GM19239 (cell line): Measurements from ENCODE around the gene LDLRAD3.

Source experiments
- DNase-seq: peaks from one replicate; pipeline ENCODE4 v3.0.0; 2011; ENCODE audit warnings: low spot score; ENCODE audit not compliant: insufficient read length
- FAIRE-seq: peaks from 2 replicates; lab custom pipeline; 2011; peaks lifted over from hg19 to GRCh38; lab: Jason Lieb, UNC

Gene LDLRAD3

GRCh38 chr11:36243641-36244040 is 299.8 kb downstream of the LDLRAD3 start:
- DNase-seq, result no peak
- no peak for FAIRE-seq

DNA sequence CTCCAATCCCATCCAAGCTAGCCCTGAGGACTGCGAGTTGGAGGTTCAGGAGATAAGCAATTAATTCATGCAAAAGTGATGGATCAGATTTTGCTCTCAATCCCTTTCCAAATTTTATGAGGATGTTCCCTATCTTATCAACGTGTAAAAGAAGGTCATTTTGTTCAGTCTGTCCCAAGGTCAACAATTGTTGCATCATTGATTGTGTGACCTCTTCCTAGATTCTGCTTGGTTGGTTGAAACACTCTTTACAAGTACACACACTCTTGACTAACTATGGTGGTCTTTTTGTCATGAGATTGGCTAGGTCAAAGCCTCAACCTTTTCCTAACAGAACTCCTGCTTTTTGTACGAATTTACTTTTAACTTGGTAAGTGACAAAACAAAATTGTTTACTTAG is 303.6 kb downstream of the LDLRAD3 start:
- FAIRE-seq, result no peak
- DNase-seq, result no peak

DNA sequence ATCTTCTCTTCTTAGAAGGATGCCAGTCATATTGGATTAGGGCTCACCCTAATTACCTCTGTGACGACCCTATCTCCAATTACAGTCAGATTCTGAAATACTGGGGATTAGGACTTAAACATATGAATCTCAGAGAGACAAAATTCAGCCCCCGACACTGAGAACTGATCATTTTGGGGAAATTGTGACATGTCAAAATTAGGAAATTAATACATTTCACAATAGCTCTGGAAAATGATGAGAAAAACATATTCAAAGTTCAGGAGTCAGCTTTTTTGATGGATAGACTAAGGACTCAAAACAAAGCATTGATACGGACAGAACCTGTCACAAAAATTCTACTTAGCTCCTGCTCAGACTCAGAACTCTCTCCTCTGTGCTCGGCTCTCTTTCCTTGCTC is 304.6 kb downstream of the LDLRAD3 start:
- FAIRE-seq, result no peak

GRCh38 chr11:36249246-36249645 is 305.4 kb downstream of the LDLRAD3 start:
- DNase-seq, result no peak
- no peak for FAIRE-seq

More for the DNA sequence above, 304.6 kb downstream of the LDLRAD3 start:
- no peak for DNase-seq

GRCh38 chr11:36251823-36252222 is 308.0 kb downstream of the LDLRAD3 start:
- DNase-seq, result no peak
- no peak for FAIRE-seq

DNA sequence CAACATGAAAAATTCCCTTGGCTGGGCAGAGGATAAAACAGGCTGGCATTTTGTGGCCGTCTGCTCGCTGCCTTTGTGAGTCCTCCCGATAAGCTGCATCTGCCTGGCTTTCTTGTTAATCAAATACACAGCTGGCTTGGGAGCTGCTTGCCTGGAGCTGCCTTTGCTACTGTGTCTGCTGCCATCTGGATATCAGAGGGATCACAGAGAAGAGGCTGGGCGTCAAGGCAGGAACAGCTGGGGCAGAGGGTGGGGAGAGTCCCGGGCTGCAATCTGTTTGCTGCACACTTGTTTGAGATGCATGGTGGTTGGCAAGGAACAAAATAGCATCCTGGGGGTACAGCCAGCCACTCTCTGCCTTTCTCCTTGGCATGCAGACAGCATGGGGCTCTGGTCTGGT is 309.4 kb downstream of the LDLRAD3 start:
- FAIRE-seq, result no peak
- DNase-seq, result no peak

GRCh38 chr11:36254713-36255112 is 310.9 kb downstream of the LDLRAD3 start:
- DNase-seq (no peak), FAIRE-seq (no peak)

DNA sequence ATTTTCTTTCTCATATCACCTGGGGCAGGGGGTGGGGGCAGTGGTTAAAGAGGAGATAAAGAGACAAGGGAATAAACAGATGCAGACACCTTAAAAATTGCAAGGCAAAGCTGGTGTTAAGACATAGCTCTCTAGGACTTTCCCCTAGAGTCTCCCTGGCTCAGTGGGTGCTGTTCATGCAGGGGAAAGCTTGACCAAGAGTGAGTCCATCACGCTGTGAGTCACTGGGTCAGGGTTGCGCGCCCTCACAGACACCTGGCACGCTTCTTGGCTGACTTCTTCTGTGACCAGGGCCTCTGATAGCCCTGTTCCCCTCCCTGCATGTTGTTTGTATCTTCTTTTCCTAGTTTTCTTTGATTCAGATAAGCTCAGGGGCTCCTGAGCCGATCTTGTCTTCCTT is 313.5 kb downstream of the LDLRAD3 start:
- FAIRE-seq (no peak), DNase-seq (no peak)

- FAIRE-seq, result no peak
Observed at GRCh38 chr11:36258730-36259360, 315.0 kb downstream of the LDLRAD3 start.

DNA sequence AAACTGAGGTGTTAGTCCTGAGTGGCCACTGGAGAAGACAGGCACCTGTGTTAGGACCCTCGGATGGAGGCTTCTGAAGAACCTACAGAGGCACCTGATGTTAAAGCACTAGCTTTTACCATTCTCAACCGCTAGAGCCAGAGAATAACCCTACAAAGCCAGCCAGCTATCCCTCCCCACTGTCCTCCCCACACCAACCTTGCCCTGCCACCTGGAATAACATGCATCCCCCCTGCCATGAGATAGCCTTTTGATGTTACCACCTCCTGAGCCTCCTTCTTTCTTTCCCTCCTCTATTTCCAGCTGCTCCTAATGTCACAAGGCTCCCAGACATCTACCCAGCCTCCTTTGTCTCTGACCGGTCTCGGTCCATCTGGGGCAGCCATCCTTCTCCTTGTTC is 317.2 kb downstream of the LDLRAD3 start:
- FAIRE-seq (no peak), DNase-seq (no peak)

More at GRCh38 chr11:36258730-36259360, 315.0 kb downstream of the LDLRAD3 start:
- DNase-seq, result no peak

DNA sequence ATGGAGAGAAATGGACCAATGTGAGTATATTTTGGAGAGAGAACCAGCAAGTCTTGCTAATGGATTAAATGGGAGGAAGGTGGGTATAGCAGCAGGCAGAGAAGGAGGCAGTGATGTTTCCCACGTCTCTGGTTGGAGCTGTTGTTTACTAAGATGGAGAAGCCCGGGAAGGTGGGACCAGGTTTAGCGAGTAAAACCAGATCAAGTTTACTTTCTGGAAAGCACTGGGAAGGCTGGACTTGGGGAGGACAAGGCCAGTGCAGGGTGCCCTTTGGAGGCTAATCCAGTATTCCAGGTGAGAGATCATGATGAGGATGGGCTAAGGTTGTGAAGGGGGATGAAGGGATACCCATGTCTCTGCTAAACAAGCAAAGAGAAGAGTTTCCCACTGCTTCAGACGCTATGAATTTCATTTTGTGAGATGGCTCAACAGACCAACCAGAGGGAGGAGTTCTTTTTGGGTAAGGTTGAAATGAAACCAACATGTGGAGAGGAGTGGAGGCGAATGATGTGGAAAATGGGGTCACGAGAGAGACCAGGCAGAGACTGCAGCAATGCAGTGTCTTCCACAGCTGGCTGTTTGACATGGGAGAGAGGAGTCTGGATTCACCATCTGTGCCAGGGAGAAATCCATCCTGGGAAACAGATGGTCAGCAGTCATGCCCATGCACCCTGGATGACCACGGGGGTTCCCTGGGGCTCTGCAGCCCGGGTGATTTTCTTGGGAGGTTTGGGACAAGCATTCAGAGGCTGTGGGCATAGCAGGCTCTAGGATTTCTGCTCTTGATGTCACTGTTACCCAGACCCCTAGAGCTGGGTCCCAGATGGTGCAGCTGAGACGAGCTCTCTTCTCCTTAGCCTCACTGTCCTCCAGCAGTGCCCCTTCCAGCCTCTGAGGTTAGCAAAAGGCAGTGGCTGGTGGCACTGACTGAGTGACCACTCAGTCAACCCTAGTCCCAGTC is 320.4 kb downstream of the LDLRAD3 start:
- DNase-seq (no peak), FAIRE-seq (no peak)

GRCh38 chr11:36264973-36265344 is 321.1 kb downstream of the LDLRAD3 start:
- DNase-seq (no peak), FAIRE-seq (no peak)

DNA sequence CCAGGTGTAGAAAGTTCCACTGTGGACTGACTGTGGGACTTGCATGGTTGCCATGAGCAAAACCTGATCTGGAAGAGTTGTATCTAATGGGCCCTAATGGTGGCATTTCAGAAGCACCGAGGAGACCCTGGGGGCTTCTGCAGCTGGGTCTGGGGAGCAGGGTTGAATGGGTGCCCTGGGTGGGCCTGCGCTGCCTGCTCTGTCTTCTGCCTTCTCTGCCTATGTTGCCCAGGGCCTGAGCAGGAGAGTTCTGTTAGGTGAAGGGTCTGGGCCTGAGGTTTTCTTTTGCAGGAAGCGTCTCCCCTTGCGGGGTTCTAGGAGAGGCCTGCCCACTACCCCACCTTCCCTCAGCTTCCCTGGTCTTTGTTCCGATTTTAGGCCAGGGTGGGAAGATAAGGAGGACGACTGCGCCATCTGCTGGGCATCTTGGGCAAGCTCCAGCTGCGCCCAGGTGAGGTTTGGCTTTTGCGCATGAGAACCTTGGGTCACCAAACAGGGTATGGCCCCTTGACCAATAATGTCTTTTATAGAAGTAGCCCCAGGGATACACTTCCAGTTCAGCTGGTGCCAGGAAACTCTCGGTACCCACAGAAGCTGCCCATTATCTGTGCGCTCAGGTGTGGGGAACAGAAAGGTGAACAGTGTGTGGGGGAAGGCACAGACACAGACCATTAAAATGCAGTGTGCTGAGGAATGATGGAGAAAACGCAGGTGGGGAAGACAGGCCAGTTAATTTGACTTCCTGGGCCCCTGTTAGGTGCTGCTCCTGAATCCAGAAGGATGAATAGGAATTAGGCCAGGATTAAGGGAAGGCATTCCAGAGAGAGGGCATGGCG is 322.1 kb downstream of the LDLRAD3 start:
- DNase-seq, result peak; percentile 49
- FAIRE-seq, result peak; percentile 84

DNA sequence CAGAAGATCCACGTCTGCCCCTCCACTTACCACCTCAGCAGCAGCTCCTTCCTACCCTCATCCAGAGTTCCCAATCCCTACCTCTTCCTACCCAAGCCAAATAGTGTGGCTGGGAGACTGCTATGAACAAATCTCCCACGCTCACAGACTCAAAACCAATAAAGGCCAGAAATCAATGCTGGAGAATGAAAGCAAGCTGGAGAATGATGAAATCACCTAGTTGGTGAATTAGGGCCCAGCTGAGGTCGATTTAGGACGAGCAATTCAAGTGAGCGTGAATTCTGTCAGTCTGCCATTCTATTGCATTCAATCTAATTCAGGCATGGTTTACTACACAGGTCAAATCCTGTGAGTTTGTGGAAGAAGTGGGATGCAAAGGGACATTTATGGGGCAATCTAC is 322.9 kb downstream of the LDLRAD3 start:
- no peak for DNase-seq
- no peak for FAIRE-seq

- no peak for FAIRE-seq
- DNase-seq, result no peak
Observed at GRCh38 chr11:36268337-36268985, 324.6 kb downstream of the LDLRAD3 start.

GRCh38 chr11:36270701-36271100 is 326.8 kb downstream of the LDLRAD3 start:
- no peak for FAIRE-seq

GRCh38 chr11:36271794-36272407 is 328.0 kb downstream of the LDLRAD3 start:
- no peak for DNase-seq
- FAIRE-seq, result no peak

More at GRCh38 chr11:36270701-36271100, 326.8 kb downstream of the LDLRAD3 start:
- no peak for DNase-seq

DNA sequence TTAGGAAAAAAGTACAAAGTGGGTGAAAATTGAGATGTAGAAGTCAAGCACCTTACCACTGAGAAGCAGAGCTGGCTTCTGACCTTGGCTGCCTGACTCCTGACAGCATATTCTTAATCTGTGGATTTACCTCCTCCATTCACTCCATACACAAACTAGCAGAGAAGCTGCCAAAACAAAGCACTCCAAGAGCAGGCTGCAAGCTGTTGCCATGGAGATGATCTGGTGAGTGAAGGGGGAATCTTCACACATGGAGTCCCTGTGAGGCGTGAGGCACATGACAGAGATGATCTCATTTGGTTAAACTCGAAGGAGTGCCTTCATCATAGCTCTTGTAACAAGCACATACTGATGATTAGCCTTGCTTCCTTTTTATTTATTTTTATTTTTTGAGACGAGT is 329.2 kb downstream of the LDLRAD3 start:
- no peak for FAIRE-seq
- DNase-seq, result no peak

- no peak for FAIRE-seq
Observed at GRCh38 chr11:36274414-36274813, 330.6 kb downstream of the LDLRAD3 start.

More at GRCh38 chr11:36274414-36274813, 330.6 kb downstream of the LDLRAD3 start:
- no peak for DNase-seq
